Thyroid gland (tissue), 4 donors: Measurements from ENCODE around the gene LSM14A.

Experiments used
- CTCF ChIP-seq, 6 experiments: fragments of 200-600 bp in 3 of 6; fragments of 450-650 bp in 3 of 6; sonication (generic) in 3 of 6; IDR thresholded peaks; one replicate each; pipeline ENCODE4 v1.5.1; 2016 to 2019; ENCODE audit warnings: antibody characterized with exemption in 6 of 6, mild to moderate bottlenecking in 2 of 6, inconsistent platforms in 1 of 6, moderate library complexity in 1 of 6
- POLR2A ChIP-seq, 2 donors: fragments of 450-650 bp; IDR thresholded peaks; one replicate each; pipeline ENCODE4 v1.6.1; 2017; ENCODE audit warnings: antibody characterized with exemption in 2 of 2, mild to moderate bottlenecking in 2 of 2, moderate library complexity in 1 of 2

- TF ChIP-seq CTCF (IDR thresholded peaks at IDR 0.05) (no peak), POLR2A (IDR thresholded peaks at IDR 0.05) (no peak)
Measured at GRCh38 chr19:34263745-34264237, 91.5 kb downstream of the LSM14A start.
